HG02938 (cell line): ENCODE results near the gene ZNF181.
"Not testable (repeated sequence)": the region's sequence is repeated elsewhere in the genome, so short reads cannot be mapped to it uniquely, and the experiment has no call there.

Experiments used
- ATAC-seq: cut with Tn5 transposase; IDR thresholded peaks from one replicate; pipeline ENCODE4 v1.9.1; 2021; ENCODE audit warnings: mild to moderate bottlenecking, moderate library complexity; ENCODE audit not compliant: unreplicated experiment

Gene ZNF181

DNA sequence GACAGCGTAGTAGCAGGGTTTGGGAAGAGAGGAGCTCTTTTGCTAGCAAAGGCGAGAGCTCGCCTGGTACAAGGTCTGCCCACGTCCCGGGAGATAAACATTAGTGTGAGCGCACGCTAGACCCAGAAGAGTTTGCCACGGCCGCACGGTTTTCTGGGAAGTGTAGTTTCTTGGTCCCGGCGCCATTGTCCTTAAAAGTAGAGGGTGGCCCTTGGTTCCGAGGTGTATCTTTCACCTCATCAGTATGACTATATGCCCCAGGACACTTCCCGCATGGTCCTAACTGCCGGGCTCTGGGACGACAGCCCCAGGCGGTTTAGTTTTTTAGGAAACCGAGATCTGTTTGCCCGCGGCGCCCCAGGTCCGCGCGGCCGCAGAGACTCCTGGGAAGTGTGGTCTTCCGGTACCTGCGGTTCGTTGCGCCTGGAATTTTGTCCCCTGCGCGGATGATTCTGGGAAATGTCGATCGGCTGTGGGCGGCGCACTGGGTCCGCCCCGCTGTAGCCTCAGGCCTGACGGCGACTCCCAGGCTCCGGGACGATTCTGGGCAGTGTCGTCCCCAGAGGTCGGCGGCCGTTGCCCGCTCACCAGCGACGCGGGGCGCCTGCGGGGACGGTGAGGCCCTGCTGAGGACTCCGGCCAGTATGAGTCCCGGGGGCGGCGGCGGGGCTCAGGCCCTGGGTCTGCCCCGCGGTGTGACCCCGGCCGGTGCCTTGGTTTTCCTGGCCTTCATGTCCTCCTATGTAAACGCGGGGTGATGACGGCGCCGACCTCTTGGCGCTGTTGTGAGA, at the start of gene ZNF181:
TSS of gene ZNF181 (plus strand) at position 498 of the 791 bp plus-strand sequence. CDS start 795 bp downstream, outside the sequence.
- peak; percentile 76 for ATAC-seq

DNA sequence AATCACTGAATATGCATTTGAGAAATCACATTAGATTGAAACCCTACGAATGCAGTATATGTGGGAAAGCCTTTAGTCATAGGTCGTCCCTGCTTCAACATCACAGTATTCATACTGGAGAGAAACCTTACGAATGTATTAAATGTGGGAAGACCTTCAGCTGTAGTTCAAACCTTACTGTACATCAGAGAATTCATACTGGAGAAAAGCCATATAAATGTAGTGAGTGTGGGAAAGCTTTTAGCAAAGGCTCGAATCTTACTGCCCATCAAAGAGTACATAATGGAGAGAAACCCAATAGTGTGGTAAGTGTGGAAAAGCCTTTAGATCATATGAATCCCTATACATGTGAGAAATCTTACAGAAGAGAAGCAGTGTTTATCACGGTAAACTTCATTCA, 48.8 kb upstream of the ZNF181 start:
- not testable (repeated sequence) for ATAC-seq

DNA sequence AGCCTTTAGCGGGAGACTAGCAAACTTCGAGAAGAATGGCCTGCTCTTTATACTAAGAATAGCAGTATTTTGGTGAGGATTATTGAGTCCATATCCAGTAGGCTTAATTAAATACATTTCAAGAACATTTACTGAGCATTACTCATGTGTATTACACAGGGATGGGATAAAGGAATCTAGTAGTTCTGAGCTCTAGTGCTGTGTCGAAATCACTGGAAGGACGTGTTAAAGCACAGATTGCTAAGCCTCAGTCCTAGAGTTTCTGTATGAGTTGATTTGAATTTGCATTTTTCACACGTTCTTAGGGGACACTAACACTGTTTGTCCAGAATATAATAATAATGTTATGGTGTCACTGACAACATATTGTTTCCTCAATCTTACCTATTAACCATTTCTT, 47.6 kb upstream of the ZNF181 start:
- ATAC-seq, result no peak

DNA sequence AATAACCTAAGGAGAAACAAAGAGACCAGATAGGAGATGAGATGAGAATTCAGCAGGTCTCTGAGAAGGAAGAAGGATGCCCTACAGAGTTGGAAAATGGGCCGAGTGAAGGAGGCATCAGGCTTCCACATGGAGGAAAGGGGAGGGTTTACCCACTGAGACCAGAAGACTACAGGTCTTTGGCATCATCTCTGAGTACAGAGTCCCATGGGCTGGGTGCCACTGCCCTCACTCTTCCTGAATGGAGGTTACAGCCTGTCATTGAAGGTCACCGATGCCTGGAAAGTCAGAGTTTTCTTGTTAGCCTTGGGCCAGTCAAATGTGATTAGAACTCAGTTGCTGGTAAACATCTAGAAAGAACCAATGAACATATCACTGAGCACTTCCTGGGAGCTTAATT, 46.7 kb upstream of the ZNF181 start:
- no peak for ATAC-seq

DNA sequence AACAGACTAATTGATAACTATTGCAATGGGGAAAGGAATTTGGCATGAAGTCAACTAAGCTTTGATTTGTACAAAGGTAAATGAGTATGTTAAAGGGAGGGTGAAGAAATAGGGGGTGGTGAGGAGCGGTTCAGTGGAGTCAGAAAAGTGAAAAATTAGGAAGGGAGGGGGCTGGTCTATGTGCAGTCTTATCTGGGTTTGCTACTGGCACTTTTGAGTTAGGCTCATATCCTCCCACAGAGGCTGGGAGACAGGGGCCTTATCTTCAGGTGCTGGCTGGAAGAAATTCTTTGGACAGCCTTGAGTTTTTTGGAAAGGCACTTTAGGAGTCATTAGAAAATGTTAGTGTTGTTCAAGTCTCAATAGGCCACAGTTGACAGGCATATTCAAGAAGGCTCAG, 45.5 kb upstream of the ZNF181 start:
- no peak for ATAC-seq

DNA sequence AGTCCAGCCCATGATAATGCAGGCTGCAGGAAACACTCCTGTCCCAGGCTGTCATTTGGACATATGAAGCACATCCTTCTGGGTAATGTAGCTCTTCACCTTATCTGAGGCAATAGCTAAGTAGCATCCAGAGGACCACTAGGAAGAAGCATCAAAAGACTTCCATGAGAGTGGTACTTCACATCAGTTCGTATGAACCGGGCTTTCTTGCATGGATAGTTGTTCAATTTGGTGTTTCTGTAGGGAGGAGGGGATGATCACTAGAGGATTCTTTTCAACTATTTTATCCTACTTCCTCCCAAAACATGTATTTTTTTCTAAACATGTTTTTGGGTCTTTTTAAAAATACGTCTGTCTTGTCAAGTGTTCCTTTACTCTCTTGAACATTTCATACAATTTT, 43.7 kb upstream of the ZNF181 start:
- no peak for ATAC-seq

DNA sequence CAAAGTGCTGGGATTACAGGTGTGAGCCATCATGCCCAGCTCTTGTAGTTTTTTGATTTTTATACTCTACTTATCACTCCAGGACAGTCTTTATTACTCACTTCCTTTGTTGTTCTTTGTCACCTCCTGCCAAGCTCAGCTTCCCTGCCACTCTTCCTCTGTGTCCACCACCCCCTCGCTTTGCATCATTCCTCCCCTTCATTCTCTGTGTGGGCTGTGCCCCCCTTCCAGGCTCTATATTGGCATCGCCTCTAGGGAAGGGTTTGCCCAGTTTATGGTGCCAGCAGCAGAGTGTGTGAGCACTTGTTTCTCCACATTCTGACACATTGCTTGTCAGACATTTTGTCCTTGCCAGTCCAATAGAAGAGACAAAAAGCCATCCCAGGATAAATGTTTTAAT, 41.5 kb upstream of the ZNF181 start:
- no peak for ATAC-seq

DNA sequence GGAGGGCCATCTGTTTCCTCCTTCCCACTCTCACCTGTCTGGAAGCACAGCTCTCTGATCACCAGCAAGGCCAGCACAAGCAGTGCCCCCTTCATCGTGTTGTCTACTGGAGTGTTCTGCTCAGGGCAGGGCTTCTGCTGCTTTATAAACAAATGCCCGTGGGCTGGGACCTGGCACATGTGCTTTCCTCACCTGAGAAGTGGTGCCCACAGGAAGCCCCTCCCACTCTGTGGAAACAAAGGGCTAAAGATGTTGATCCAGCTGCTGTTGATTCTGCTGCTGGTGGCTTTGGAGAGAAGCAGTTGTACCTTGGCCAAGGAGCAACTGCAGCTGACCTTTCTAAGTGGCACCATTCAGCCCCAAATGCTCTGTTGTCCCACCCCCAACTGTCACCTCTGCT, 26.4 kb upstream of the ZNF181 start:
- ATAC-seq, result no peak

DNA sequence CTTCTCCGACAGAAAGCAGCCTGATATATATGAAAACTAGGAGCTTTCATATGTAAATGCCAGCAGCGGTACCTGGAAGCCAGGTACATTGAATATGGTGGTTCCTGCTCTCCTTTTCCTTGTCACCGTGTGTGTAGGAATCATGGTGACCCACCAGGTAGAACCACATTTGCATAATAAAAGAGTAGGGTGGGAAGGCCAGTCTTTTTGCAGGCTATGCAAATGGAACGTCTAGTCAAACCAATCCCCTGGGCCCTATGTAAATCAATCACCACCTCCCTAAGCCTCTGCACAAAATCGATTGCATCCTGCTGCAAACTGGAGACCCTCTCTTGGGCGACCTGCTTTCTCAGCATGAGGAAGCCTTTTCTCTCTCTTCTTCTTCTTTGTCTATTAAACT, 22.2 kb upstream of the ZNF181 start:
- ATAC-seq, result no peak

DNA sequence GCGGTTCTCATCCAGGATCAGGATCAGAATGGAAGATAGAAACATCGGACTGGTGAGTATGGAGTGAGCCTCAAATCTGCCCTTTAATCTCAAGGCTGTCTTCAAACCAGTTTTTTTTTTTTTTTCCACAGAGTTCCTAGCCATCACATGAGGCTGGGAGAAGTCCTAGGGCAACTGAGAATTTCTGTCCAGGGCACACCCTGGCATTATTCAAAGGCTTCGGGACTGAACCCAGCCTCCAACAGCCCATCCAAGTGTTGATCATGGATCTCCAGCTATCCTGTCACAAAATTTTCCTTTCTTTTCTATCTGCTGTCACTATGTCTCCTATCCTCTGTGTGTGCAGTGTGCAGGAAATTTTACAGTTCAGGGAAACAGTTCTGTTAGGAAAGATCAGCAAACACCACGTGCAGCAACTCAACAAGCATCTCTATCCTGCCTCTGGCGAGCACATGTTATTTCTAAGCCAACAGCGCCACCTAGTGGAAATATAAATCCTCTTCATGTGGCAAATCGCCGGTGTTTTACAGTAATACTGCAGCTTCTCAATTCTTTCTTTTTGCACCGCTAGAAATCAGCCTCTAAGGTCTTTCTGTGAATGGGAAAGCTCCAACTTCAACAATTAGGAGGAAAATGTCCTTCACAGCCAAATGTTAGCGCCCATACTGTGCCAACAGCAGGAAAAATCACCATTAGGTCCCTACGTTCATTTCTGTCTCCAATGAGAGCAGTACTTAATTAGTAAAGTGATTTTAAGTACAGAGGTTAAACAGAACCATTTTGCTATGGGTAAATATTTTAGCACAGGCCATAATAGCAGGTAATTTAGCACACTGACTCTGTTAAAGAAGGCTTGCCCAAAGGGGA, 21.4 kb upstream of the ZNF181 start:
- no peak for ATAC-seq

DNA sequence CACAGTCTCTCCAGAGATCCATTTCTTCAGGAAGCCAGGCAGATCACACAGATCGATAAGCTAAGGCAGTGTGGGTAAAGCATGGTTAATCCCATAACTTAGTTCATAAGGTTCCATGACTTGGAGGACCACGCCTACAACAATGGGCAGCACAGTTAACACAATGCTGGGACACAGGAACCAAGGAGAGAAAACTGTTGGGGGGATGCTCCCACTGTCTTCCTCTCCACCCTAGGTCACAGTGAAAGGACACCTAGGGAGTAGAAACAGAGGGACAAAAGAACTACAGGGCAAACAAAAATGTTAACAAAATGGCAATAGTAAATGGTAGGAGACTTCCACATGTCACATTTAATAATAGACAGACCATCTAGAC, 20.8 kb upstream of the ZNF181 start:
- ATAC-seq, result no peak

DNA sequence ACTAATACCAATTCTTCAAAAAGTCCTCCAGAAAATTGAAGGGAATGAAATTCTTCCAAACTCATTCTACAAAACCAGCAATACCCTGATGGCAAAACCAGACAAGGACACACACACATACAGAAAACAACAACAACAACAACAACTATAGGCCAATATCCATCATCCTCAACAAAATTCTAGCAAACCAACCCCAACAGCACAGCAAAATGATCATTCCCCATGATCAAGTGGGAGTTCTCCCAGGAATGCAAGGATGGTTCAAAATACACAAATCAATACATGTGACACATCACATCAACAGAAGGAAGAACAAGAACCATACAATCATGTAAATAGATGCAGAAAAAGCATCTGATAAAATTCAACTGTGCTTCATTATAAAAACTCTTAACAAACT, 18.7 kb upstream of the ZNF181 start:
- no peak for ATAC-seq

DNA sequence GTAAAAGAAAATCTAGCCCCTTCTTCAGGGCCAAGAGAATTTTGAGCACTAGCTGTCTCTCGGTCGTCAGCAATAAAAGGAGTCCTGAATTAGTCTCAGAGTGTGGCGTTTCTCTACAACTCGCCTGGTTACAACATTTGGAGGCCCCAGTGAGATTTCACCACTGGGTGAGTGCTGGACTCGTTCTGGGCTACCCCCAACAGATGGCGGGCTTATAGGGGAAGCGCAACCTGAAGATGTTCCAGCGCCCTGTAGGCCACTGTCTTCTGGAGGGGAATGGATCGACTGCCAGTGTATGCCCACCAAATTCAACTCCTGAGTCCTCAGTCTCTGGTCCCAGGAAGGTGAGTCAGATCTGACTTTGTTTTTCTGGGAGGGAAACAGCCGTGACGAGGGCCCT, 11.7 kb upstream of the ZNF181 start:
- no peak for ATAC-seq

DNA sequence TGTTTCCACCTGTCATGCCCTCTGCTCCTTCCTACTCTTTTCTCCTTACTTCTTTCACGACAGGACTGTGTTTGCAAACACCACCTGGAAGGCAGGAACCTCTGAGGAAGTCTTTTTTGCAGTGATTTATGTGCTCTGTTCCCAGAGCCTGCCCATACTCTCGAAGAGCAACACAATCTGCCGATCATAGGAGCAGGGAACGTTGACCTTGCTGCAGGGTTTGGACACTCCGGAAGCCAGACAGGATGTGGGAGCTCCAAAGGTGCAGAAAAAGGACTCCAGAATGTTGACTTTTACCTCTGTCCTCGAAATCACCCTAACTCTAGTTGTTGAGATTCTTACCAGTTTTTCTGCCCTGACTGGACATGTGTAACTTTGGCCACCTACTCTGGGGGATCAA, 8.6 kb upstream of the ZNF181 start:
- ATAC-seq, result no peak

DNA sequence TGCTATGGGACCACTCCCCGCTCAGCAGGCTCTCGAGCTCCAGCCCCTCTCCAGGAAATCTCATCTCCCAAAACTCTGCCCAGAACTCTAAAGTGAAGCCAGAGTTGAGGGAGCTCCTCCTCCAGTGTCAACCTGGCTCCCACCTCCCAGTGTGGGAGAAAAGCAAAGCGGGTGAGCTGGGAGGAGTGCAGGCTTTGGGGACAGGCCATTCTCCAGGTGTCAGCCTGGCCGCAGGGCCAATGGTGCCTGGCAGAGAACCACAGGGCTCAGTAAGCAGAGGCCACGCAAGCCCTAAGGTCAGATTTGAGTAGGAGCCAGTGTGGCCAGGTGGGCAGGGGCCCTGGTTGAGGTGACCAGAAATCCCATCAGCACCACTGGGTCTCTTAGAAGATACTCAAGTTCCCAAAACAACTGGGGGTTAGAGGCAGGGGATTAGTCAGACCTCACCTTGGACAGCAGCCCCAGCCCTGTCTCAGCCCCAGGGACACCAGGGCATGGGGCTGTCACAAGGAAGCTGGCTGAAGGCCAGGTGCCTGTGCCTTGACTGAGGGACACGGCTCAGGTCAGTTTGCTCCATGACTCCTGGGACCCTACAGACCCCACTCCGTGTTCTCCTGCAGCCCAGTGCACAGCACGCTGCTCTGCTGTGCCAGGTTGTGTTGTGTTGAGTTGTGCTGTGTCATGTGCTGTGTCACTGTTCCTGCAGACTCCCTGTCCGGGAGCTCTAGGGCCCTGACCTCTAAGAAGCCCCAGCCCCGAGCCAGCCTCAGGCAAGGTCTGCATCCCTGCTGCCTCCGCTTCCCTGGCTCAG, 2.8 kb upstream of the ZNF181 start:
- no peak for ATAC-seq

DNA sequence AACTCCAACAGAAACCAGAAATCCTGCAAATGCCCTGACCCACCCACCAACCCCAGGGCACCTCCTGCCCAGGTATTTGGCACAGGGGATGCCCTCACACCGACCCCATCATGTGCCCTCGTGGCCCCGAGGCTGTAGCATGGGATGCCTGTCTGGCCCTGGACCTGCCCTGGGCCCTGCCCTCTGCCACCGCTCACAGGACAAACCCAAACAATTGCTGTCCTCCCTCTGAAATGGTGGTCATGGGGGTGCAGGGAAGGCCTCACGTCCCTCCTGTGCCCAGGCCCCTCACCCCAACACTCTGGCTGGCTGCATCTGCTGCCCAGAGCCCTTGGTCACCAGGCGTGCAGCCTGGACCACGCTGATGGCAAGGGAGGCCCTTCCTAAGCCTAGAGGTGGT, 2.1 kb upstream of the ZNF181 start:
- ATAC-seq, result no peak

DNA sequence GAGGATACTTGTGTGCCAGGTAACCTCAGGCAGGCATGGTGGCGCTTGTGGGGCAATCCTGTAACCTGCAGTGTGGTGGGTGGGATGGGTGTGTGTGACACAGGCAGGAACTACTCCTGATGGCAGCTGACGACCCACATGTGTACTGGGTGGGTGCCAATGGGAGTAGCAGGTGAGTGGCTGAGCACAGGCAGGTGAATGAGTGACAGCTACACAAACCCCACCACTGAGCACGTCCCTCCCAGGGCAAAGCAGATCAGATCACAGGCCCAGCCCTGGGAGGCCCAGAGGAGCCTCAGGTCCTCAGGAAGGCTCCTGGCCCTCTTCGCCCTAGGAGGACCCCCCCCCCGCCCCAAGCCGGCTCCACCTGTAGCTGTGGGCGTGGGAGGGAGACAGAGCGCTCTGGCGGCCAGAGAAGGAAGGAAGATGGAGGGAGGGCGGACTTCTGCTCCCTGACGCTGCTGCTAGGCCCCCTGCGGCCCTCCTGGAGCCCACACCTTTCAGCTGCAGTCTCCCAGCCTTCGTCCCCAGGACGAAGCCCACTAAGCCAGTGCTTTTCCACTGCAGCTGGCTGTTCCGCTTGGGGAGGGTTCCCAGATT, 1.3 kb upstream of the ZNF181 start:
- no peak for ATAC-seq

DNA sequence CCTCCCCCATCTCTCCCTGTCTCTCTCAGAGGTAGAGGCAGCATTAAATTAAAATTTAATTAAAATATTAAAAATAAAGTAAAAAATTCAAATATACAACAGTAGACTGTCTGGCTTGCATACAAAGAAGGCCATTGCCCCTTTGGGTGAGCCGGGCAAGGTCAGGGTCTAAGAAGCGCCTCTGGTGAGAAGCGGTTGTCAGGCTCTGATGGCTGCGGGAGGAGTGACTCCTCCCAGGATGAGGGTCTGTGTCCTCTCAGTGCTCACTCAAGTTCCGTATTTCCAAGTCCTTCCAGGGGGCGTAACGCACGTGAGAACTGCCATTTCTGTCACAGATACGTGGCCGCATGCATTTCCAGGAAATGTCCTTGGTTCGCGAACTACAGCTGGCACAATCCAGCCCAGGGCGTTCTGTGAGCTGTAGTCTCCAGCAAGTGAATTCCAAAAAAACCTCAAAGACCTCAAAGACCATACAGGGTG, 737 bp upstream of the ZNF181 start:
- ATAC-seq, result peak; percentile 14

DNA sequence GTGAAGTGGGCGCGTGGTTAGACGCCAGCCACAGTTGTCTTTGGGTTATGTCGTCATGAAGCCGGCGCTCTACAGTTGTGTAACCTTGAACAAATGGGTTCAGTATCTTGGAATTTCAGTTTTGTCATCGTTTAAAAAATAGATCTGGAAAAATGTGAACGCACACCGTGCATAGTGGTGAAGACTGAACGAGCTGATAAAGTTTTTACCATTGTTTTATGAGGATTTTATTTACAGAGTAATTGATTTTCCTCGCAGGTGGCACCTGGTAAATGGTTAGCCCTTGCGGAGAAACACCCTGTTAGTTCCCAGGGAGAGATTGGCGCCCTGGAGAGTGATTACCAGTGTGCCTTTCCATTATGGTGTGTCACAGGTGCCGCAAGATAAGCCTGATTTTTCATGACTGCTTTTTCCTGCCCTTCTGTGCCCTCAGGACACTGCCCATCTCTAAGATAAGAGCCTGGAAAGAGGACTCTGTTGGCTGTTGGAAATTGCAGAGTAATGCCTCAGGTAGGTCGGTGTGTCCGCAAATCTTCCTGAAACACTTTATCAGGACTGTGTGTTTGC, 577 bp downstream of the ZNF181 start:
- ATAC-seq, result no peak

DNA sequence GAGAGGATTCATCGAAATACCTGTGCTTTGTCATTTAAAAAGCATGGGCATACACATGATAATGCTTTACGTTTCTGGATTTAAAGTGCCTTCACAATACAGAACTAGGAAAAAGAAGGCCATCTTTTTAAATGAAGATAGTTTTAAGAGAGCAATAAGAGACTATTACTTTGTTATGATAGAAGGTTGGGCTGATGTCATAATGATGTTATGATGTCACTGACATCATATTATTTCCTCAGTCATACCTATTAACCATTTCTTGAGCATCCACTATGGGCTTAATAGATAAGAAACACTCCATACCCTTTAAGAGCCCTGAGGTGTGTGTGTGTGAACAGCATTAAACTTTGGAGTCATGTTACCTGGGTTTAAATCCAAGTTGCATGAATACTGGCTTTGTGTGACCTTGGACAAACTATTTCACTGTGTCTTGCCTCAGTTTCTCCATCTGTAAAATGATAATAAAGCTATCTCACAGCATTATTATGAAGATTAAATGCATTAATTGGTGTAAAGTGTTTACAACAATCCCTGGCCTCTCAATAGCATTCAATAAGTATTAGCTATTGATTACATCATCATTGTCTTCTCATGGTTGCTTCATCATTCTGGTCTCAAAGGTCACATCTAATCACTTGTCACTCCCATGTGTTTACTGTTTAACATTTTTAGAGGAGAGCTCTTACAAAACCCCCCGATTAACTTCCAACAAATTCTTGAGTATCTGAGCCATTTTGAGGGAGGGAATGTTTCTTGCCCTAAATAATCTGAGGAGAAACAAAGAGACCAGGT, 11.1 kb downstream of the ZNF181 start:
- ATAC-seq, result no peak
